NB4 (cell line): ENCODE measurements around the gene EIF4G2.

Source experiments
- DNase-seq: peaks from one replicate; pipeline ENCODE4 v3.0.0; 2010; ENCODE audit warnings: low read depth
- H3K4me3 ChIP-seq: one replicate; pipeline ENCODE4 v1.5.1; 2011; ENCODE audit warnings: mild to moderate bottlenecking, low read depth, low read length, moderate library complexity
- CTCF ChIP-seq: IDR thresholded peaks from one replicate; pipeline ENCODE4 v1.5.1; 2012; ENCODE audit warnings: low read depth, low read length
- MAX ChIP-seq: IDR thresholded peaks from 2 replicates; pipeline ENCODE4 v1.6.1; 2011; ENCODE audit warnings: low read depth, low read length
- MYC ChIP-seq: IDR thresholded peaks from 2 replicates; pipeline ENCODE4 v1.6.1; 2011; ENCODE audit warnings: low read depth, low read length
- POLR2A ChIP-seq: IDR thresholded peaks from 2 replicates; pipeline ENCODE4 v1.6.1; 2011; ENCODE audit warnings: mild to moderate bottlenecking; ENCODE audit not compliant: insufficient read length; ENCODE audit errors: extremely low read depth

The EIF4G2 gene

GRCh38 chr11:10777393-10777793 is 31.3 kb downstream of the EIF4G2 start:
- DNase-seq: no peak
- TF ChIP-seq CTCF: no peak
- TF ChIP-seq MYC: no peak
- no peak for TF ChIP-seq MAX
- TF ChIP-seq POLR2A: no peak
- H3K4me3 ChIP-seq: no peak overlapping the region

- H3K4me3 ChIP-seq: no peak overlapping the region
- TF ChIP-seq MAX (no peak), POLR2A (no peak), CTCF (no peak), MYC (no peak)
- DNase-seq: no peak
These were observed 33.9 kb downstream of the EIF4G2 start for GRCh38 chr11:10774811-10775210.

GRCh38 chr11:10771457-10771856 is 37.3 kb downstream of the EIF4G2 start:
- no peak for DNase-seq
- TF ChIP-seq MAX: no peak
- no peak for TF ChIP-seq CTCF
- TF ChIP-seq POLR2A: no peak
- no peak for TF ChIP-seq MYC
- no peak overlapping the region for H3K4me3 ChIP-seq

GRCh38 chr11:10770626-10771254 is 38.0 kb downstream of the EIF4G2 start:
- TF ChIP-seq MAX (no peak), POLR2A (no peak), MYC (no peak), CTCF (peak; percentile 78)
- H3K4me3 ChIP-seq: no peak overlapping the region
- DNase-seq: peak; percentile 59

GRCh38 chr11:10764412-10764811 is 44.3 kb downstream of the EIF4G2 start:
- no peak for DNase-seq

More at GRCh38 chr11:10764412-10764811, 44.3 kb downstream of the EIF4G2 start:
- no peak for TF ChIP-seq POLR2A
- no peak for TF ChIP-seq CTCF
- TF ChIP-seq MYC: no peak
- TF ChIP-seq MAX: no peak
- H3K4me3 ChIP-seq: no peak overlapping the region
